Measurements from ENCODE around the gene UBE2E3. TPM values are rescaled to one million over a fixed set of nuclear protein-coding genes. Genes with fewer than 3 reads are reported as not detected.
A peak's percentile ranks its signal among the peaks of the same experiment; 100 is the strongest.
"Not testable (repeated sequence)": the region's sequence is repeated elsewhere in the genome, so short reads cannot be mapped to it uniquely, and the experiment has no call there.

Gene UBE2E3
- polyA plus RNA-seq, 3 donors = 249 to 260 (median 255) TPM

GRCh38 chr2:181072486-181073235 lies 92.3 kb downstream of the UBE2E3 start:
- no peak for DNase-seq (ENCODE audit: low read depth in 3 of 3, low spot score in 2 of 3)

DNA sequence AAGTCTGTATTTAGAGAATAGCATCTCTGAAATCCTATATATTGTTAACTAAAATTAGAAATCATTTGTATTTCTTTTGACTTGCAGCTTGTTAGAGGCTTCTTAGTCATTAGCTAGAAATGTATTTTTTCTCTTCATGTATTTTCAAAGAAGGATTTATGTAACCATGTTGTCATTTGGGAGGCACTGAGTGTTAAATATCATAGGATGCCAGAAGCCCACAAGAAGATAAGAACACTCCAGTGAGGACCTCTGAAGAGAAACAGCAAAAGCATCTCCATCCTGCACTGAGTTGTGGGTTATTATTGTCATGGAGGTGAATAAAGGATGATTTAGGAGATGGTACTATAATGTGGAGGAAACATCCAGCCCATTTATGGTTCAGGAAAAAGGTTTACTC lies 93.5 kb downstream of the UBE2E3 start:
- DNase-seq (ENCODE audit: low read depth in 3 of 3, low spot score in 2 of 3) = no peak

DNA sequence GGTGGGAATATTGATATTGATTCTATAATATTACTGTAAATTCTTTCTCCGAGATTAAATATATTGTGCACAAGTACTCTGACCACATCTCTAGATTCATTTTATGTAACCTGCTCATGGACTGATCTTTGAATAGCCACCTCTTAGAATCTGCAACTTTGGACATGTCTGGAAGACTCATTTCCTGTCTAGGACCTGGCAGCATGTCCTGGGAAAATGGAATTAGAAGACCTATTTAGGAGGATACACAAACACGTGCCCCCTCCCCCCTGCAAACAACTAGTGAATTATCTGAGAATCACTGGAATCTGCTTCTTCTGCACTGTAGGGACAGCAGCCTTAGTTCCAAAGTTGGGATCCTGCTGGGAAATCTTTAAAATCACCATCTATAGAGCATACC lies 94.1 kb downstream of the UBE2E3 start:
- no peak for DNase-seq (ENCODE audit: low read depth in 3 of 3, low spot score in 2 of 3)

DNA sequence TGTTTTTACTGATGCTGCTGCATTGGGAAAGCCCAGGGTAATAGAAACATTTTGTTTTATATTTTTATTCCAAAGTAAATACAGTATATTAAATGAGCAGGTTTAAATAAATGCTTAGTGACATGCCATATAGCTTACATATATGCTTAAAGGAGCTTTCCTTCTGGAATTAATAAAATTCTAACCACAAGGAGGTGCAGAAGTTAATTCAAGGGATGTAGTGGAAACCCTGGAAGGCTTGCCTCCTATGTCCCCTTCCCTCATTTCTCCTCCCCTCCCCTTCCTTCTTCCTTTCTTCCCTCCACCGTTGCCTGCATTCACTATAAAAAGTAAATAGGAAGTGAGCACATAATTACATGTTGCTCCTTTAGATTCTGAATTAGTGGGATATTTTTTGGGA lies 96.3 kb downstream of the UBE2E3 start:
- no peak for DNase-seq (ENCODE audit: low read depth in 3 of 3, low spot score in 2 of 3)

- peak; percentile 16 to 33 (median 19) for DNase-seq (ENCODE audit: low read depth in 3 of 3, low spot score in 2 of 3)
Measured at GRCh38 chr2:181077128-181077709, 96.8 kb downstream of the UBE2E3 start.

GRCh38 chr2:181083140-181083539 lies 102.7 kb downstream of the UBE2E3 start:
- DNase-seq (ENCODE audit: low read depth in 3 of 3, low spot score in 2 of 3) = no peak

DNA sequence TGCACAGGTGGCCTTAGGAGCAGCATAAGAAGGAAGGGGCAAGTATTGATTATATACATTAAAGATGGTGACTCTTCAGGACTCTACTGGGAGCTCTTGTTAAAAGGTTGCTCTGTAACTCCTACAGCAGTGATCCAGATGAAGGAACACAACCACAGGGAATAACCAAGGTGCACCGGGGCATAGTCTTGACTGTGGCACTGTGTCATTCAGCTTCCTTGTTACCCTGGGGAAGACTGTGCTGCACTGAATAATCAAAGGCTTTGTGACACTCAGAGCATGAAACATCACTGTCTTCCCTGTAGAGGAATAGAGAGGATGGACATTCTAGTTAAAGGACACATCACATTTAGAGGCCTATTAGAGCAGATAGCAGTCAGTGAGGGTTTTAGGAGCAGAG lies 105.3 kb downstream of the UBE2E3 start:
- no peak for DNase-seq (ENCODE audit: low read depth in 3 of 3, low spot score in 2 of 3)

GRCh38 chr2:181091920-181092319 lies 111.5 kb downstream of the UBE2E3 start:
- DNase-seq (ENCODE audit: low read depth in 3 of 3, low spot score in 2 of 3) = not testable (repeated sequence)

GRCh38 chr2:181095486-181095885 lies 115.1 kb downstream of the UBE2E3 start:
- DNase-seq (ENCODE audit: low read depth in 3 of 3, low spot score in 2 of 3) = no peak

DNA sequence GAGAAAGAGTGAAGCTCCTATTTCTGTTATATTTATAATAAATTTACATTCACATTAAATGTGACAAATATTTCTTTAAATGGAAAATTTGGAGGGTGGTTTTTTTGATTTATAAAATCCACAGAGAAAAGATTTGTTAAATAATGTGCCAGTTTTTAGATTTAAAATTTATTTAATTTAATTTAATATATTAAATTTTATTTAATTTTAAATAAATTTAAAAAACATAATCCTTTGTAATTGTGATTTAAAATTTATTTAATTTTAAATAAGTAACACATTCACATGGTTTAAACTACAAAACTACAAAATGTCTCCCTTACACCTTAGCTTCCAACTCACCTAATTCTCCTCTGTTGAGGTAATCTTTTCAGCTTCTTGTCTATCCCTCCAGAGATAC lies 123.3 kb downstream of the UBE2E3 start:
- DNase-seq (ENCODE audit: low read depth in 3 of 3, low spot score in 2 of 3) = no peak

DNA sequence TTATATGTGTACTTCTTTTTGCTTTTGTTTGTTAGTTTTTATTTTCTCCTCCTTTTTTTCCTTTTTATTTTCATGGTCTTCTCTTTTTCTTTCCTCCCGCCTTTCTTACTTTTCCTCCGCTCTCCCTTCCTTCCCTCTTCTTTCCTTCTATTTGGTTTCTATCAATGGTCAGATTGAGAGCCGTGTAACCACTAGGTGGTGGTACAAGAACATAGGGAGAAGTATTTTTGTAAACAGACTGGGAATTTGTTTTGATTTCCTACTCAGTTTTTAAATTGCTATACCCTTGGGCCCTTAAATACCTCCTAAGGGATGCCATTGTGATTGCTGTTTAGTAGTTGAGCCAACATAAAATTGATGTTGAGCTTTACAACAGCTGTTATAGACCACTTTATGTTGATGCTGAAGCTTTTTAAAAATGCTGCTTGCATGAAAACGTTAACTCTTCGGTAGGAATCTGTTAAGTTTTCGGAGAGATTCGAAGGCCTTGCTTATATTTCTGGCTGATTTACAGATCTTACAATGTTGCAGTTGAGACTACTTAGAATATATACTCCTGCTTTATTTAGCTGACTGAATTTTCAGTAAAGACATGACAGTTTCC lies 124.2 kb downstream of the UBE2E3 start:
- DNase-seq (ENCODE audit: low read depth in 3 of 3, low spot score in 2 of 3) = peak; percentile 31 to 45 (median 36)

DNA sequence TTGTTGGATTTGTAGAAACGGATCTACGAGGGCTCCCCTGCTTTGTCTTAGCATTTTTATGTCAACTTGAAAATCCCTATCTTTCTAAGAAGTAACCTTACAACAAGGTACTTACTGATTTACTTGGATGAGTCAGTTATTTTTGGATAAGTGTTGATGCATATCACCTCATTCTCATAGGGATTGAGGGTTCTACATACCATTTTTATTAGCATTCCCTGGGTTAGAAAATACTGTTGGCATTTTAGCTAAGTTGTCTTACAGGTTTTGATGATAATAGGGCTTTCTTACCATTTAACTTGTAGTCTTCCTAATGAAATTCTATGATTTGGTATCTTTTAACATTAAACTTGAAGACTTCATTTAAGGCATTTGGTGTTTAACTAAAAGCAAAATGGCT lies 125.2 kb downstream of the UBE2E3 start:
- no peak for DNase-seq (ENCODE audit: low read depth in 3 of 3, low spot score in 2 of 3)

- no peak for DNase-seq (ENCODE audit: low read depth in 3 of 3, low spot score in 2 of 3)
Measured at GRCh38 chr2:181106229-181106628, 125.8 kb downstream of the UBE2E3 start.

DNA sequence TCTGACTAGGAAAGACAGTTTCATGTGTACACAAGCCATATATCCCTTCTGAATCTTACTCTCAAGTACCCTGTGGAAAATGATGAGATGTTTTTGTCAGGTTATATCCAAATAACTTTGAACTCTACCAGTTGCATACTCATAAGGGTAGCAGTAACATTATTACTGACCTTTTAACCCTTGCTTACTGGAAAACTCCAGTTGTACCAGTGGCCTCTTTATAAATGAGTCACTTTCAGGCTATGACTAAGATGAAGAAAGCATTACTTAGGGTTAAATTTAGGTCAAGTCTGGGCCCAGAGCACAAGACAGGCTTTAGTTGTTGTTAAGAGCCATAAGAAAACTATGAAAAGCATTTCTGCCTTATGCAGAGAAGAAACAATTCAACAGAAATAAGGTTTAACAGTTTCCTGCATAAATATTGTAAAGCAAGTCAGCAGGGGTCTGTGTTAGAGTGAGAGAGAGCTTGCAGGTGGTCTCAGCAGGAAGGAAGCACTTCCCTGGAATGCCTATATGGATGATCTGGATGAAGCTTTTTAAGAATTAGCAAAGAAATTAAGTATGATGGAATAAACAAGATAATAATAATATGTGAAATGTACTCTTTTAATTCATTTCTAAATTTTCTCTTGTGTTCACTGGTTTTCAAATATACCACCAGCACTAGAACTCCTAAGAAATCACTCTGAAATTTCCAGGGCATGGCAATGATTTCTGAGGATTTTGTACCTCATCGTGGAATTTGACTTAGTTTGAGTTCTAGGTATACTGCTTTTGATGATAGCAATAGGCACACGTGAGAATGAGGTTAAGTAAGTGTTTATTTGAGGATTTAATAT lies 126.6 kb downstream of the UBE2E3 start:
- DNase-seq (ENCODE audit: low read depth in 3 of 3, low spot score in 2 of 3) = no peak

DNA sequence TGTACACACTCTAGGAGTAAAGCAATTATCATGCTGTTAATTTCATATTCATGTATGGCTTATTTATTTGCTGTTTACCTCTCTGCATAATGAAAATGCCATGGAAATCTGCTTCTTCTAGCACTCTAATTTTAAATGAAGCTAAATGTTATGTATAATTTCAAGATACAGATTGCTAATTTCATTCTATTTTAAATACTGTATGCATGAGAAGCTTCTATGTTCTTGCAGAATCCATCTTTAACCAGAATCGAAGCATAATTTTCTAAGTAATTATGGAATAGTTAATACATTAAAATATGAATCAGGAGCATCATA lies 127.2 kb downstream of the UBE2E3 start:
- no peak for DNase-seq (ENCODE audit: low read depth in 3 of 3, low spot score in 2 of 3)

- DNase-seq (ENCODE audit: low read depth in 3 of 3, low spot score in 2 of 3) = no peak
Measured at GRCh38 chr2:181111059-181111458, 130.7 kb downstream of the UBE2E3 start.

- DNase-seq (ENCODE audit: low read depth in 3 of 3, low spot score in 2 of 3) = no peak
Measured at GRCh38 chr2:181112916-181113315, 132.5 kb downstream of the UBE2E3 start.

Data from right renal cortex interstitium (tissue), 3 donors.